ENCODE results near the gene PGAP6. TPM values are rescaled to one million over a fixed set of nuclear protein-coding genes. Genes with fewer than 3 reads are reported as not detected.

The PGAP6 gene
- polyA plus RNA-seq, 1 of the 3 experiments (the other 2 are of a cell fraction): 133 TPM

- CTCF ChIA-PET: interaction anchor here (1.0 kb wide), 1 partner anchor 8 kb away, joined by 3 read pairs; no protein-coding TSS in a partner anchor
- no peak for TF ChIP-seq POLR2AphosphoS5 (IDR thresholded peaks at IDR 0.05; ENCODE audit: low read depth, low read length)
These were observed 22.6 kb downstream of the PGAP6 start for GRCh38 chr16:359067-359763.

GRCh38 chr16:356741-357140, 25.0 kb downstream of the PGAP6 start:
- peaks cover 2% of the 10 kb centered on the region; the same call in 1 of the 2 replicates for H3K79me2 ChIP-seq (ENCODE audit: insufficient read depth)
- no peak overlapping the region for H3K9ac ChIP-seq
- no peaks in the 10 kb centered on the region for H3K9me3 ChIP-seq
- no peaks in the 10 kb centered on the region for H3F3A ChIP-seq (replicated peaks; ENCODE audit: insufficient read depth)
- H4K20me1 ChIP-seq (ENCODE audit: insufficient read depth): no peaks in the 10 kb centered on the region
- DNase-seq: no peak
- no peak overlapping the region for H3K4me2 ChIP-seq
- no peaks in the 10 kb centered on the region for H3K9me2 ChIP-seq
- ChIA-PET CTCF (interaction anchor here (1.2 kb wide), 3 partner anchors 111 to 291 kb away, joined by 3 read pairs; partner anchors contain the start of gene HBQ1), POLR2A (interaction anchor here (0.6 kb wide), 1 partner anchor 9 kb away, joined by 3 read pairs; no protein-coding TSS in a partner anchor)
- no peaks in the 10 kb centered on the region for H3K27me3 ChIP-seq (ENCODE audit: insufficient read depth)
- WGBS (ENCODE audit: low lambda C conversion rate): 62% methylated on average over 8 of the region's 12 CpGs
- H3K36me3 ChIP-seq (replicated peaks in 1 of 2; ENCODE audit: control insufficient read depth in 1 of 2, insufficient read depth in 2 of 2, low read length in 1 of 2): no peaks in the 10 kb centered on the region
- no peak overlapping the region for H3K4me3 ChIP-seq (ENCODE audit: low read depth in 2 of 2, low read length in 1 of 2)
- H3K4me1 ChIP-seq (ENCODE audit: control insufficient read depth in 1 of 2, insufficient read depth in 2 of 2, low read depth in 1 of 2, low read length in 1 of 2): peaks cover 0 to 4% of the 10 kb centered on the region in 2 experiments; a peak in 1 of 4 replicates
- H2AFZ ChIP-seq (ENCODE audit: low read depth): no peak overlapping the region
- no peak overlapping the region for H3K27ac ChIP-seq (ENCODE audit: low read depth in 2 of 2, low read length in 1 of 2)
- no peak for TF ChIP-seq RFX5 (IDR thresholded peaks at IDR 0.05; ENCODE audit: low read length)
- no peak for TF ChIP-seq USF2 (IDR thresholded peaks at IDR 0.05; ENCODE audit: borderline replicate concordance, low read depth, low read length)
- no peak for TF ChIP-seq NFIC (IDR thresholded peaks at IDR 0.05; ENCODE audit: borderline replicate concordance)
- TF ChIP-seq FOSL2 (IDR thresholded peaks at IDR 0.05; ENCODE audit: borderline replicate concordance, low read depth): no peak
- no peak for TF ChIP-seq SMC3 (IDR thresholded peaks at IDR 0.05; ENCODE audit: low read depth, low read length)
- no peak for TF ChIP-seq GABPA (IDR thresholded peaks at IDR 0.05; ENCODE audit: low read depth)
- TF ChIP-seq RAD21 (IDR thresholded peaks at IDR 0.05; ENCODE audit: low read length): no peak
- TF ChIP-seq EP300 (IDR thresholded peaks at IDR 0.05; ENCODE audit: borderline replicate concordance in 1 of 2, low read depth in 1 of 2, low read length in 1 of 2): no peak
- TF ChIP-seq, protein P1, sequence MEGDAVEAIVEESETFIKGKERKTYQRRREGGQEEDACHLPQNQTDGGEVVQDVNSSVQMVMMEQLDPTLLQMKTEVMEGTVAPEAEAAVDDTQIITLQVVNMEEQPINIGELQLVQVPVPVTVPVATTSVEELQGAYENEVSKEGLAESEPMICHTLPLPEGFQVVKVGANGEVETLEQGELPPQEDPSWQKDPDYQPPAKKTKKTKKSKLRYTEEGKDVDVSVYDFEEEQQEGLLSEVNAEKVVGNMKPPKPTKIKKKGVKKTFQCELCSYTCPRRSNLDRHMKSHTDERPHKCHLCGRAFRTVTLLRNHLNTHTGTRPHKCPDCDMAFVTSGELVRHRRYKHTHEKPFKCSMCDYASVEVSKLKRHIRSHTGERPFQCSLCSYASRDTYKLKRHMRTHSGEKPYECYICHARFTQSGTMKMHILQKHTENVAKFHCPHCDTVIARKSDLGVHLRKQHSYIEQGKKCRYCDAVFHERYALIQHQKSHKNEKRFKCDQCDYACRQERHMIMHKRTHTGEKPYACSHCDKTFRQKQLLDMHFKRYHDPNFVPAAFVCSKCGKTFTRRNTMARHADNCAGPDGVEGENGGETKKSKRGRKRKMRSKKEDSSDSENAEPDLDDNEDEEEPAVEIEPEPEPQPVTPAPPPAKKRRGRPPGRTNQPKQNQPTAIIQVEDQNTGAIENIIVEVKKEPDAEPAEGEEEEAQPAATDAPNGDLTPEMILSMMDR (IDR thresholded peaks at IDR 0.05): no peak
- no peak for TF ChIP-seq MXI1 (IDR thresholded peaks at IDR 0.05; ENCODE audit: low read depth, low read length)
- no peak for TF ChIP-seq RCOR1 (IDR thresholded peaks at IDR 0.05; ENCODE audit: low read length)
- TF ChIP-seq, protein P2, sequence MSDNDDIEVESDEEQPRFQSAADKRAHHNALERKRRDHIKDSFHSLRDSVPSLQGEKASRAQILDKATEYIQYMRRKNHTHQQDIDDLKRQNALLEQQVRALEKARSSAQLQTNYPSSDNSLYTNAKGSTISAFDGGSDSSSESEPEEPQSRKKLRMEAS (IDR thresholded peaks at IDR 0.05; ENCODE audit: low read depth): no peak
- TF ChIP-seq TAF1 (IDR thresholded peaks at IDR 0.05; ENCODE audit: borderline replicate concordance, low read depth, low read length): no peak
- no peak for TF ChIP-seq FOXM1 (IDR thresholded peaks at IDR 0.05; ENCODE audit: low read depth)
- TF ChIP-seq NRF1 (IDR thresholded peaks at IDR 0.05; ENCODE audit: low read depth, low read length): no peak

More at GRCh38 chr16:359067-359763, 22.6 kb downstream of the PGAP6 start:
- whole genome bisulfite sequencing (ENCODE audit: low lambda C conversion rate): 92% methylated on average over 6 of the region's 19 CpGs
- Histone ChIP-seq H3K9me3 (no peaks in the 10 kb centered on the region), H3K9me2 (no peaks in the 10 kb centered on the region), H3K27ac (ENCODE audit: low read depth in 2 of 2, low read length in 1 of 2) (no peak overlapping the region), H3K79me2 (ENCODE audit: insufficient read depth) (no peaks in the 10 kb centered on the region), H3K36me3 (replicated peaks in 1 of 2; ENCODE audit: control insufficient read depth in 1 of 2, insufficient read depth in 2 of 2, low read length in 1 of 2) (no peaks in the 10 kb centered on the region), H3K4me2 (no peak overlapping the region), H3K9ac (no peak overlapping the region), H3K4me1 (ENCODE audit: control insufficient read depth in 1 of 2, insufficient read depth in 2 of 2, low read depth in 1 of 2, low read length in 1 of 2) (peaks cover 0 to 15% of the 10 kb centered on the region in 2 experiments; a peak in 1 of 4 replicates), H3K4me3 (ENCODE audit: low read depth in 2 of 2, low read length in 1 of 2) (no peak overlapping the region), H3F3A (replicated peaks; ENCODE audit: insufficient read depth) (no peaks in the 10 kb centered on the region), H2AFZ (ENCODE audit: low read depth) (no peak overlapping the region), H3K27me3 (ENCODE audit: insufficient read depth) (no peaks in the 10 kb centered on the region), H4K20me1 (ENCODE audit: insufficient read depth) (no peaks in the 10 kb centered on the region)
- POLR2A ChIA-PET: no interaction called here
- DNase-seq: no peak

All from SK-N-SH (cell line).